Kasumi-1 (cell line): ENCODE measurements around the gene ZBTB45.
"Not testable (repeated sequence)": the region's sequence is repeated elsewhere in the genome, so short reads cannot be mapped to it uniquely, and the experiment has no call there.

Experiments used
- DNase-seq, 2 experiments: peaks; one replicate each; lab custom pipeline; 2025; lab: John Stamatoyannopoulos, UW

The ZBTB45 gene

GRCh38 chr19:58474997-58475713, 44.5 kb downstream of the ZBTB45 start:
- peak; percentile 67 to 69 for DNase-seq

GRCh38 chr19:58474291-58474996, 45.2 kb downstream of the ZBTB45 start:
- DNase-seq, result peak in 1 of 2 experiments; percentile 5

- no peak for DNase-seq
Observed at GRCh38 chr19:58473775-58474174, 45.8 kb downstream of the ZBTB45 start.

GRCh38 chr19:58471736-58472135, 47.9 kb downstream of the ZBTB45 start:
- no peak for DNase-seq

GRCh38 chr19:58470837-58471543, 48.6 kb downstream of the ZBTB45 start:
- not testable (repeated sequence) for DNase-seq

GRCh38 chr19:58469241-58470013, 50.2 kb downstream of the ZBTB45 start:
- DNase-seq, result no peak

- peak in 1 of 2 experiments; percentile 1 for DNase-seq
Observed at GRCh38 chr19:58468216-58468839, 51.3 kb downstream of the ZBTB45 start.

- peak; percentile 93 to 96 for DNase-seq
Observed at GRCh38 chr19:58466760-58467589, 52.6 kb downstream of the ZBTB45 start, which contains the start of gene ZNF324. ZNF324 (plus strand) TSS chr19:58467080; CDS start chr19:58469186, 2,106 bp downstream.

GRCh38 chr19:58466089-58466759, 53.4 kb downstream of the ZBTB45 start:
- DNase-seq, result peak in 1 of 2 experiments; percentile 27
